Cardiac fibroblast (primary cell): ENCODE measurements around the gene ERO1B.

Experiments
- DNase-seq, 2 donors: peaks; one replicate each; pipeline versions ENCODE4 v3.0.0 to v3.0.0-alpha.2; 2010; ENCODE audit warnings: low read depth in 2 of 2
- H3K4me3 ChIP-seq, 2 donors: replicated peaks in 1 of 2; 1 replicate in 1 of 2; 2 replicates in 1 of 2; pipeline ENCODE4 v1.5.1; 2011; ENCODE audit warnings: low read depth in 2 of 2, low read length in 2 of 2, mild to moderate bottlenecking in 2 of 2, moderate library complexity in 1 of 2
- TF ChIP-seq, protein P1 (sequence below): IDR thresholded peaks from one replicate; pipeline ENCODE4 v1.5.1; 2011; ENCODE audit warnings: low read depth, mild to moderate bottlenecking, low read length, inconsistent platforms

The ERO1B gene

DNA sequence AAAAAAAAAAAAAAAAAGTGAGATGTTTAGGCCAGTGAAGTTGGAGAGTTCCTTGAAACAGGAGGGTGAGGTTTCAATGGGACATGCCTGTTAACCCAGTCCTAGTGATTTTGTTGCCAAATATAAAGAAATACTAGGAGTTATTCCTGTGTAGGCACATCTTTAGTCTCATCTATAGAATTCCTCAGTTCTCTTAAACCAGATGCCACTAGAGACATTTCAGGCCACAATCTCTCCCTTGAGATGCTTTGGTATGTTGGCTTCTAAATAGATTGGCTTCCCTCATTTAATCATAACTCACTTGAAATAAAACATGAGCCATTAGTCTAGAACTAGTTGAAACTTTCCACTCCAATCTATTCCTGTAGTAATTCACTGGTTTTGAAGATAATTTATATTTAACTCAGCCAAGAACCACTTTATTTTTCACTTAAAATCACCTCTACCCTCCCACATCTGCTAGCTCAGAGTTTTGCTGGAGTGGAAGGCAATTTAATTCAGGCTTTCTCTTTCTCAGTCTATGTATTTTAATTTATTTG, 109.6 kb downstream of the ERO1B start:
- TF ChIP-seq, protein P1, sequence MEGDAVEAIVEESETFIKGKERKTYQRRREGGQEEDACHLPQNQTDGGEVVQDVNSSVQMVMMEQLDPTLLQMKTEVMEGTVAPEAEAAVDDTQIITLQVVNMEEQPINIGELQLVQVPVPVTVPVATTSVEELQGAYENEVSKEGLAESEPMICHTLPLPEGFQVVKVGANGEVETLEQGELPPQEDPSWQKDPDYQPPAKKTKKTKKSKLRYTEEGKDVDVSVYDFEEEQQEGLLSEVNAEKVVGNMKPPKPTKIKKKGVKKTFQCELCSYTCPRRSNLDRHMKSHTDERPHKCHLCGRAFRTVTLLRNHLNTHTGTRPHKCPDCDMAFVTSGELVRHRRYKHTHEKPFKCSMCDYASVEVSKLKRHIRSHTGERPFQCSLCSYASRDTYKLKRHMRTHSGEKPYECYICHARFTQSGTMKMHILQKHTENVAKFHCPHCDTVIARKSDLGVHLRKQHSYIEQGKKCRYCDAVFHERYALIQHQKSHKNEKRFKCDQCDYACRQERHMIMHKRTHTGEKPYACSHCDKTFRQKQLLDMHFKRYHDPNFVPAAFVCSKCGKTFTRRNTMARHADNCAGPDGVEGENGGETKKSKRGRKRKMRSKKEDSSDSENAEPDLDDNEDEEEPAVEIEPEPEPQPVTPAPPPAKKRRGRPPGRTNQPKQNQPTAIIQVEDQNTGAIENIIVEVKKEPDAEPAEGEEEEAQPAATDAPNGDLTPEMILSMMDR = no peak
- DNase-seq = peak in 1 of 2 donors; percentile 8
- no peak overlapping the region for H3K4me3 ChIP-seq

DNA sequence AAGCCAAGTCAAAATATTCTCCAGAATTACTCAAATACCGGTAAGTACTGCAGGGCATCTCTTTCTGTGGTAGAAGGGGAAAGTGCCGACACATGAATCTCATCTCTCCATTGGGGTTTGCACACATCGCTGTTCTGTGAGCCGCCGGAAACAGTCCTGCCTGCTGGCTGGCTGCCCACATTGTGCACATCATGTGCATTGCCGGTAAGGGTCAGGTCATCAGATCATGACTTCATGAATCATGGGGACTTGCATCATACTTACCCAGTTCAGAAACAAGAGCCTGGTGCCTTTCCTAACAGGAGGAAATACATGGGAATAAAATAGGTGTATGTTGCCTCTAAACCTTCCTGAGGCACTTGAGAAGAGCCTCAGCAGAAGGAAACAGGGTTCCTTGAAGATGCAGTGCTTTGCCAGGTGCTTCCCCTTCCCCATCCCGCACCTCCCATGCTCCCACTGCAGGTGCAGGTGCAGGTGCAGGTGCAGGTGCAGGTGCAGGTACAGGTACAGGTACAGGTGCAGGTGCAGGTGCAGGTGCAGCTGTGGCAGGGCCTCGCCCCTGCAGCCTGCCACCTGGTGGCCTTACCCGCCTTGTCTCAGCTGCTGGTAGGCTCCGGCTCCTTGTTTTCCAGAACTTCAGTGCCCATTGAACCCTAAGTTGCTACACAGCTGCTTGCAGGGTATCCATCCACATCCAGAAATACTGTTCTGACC, 112.9 kb downstream of the ERO1B start:
- peak; percentile 86 to 92 for DNase-seq
- TF ChIP-seq, protein P1 = no peak
- no peak overlapping the region for H3K4me3 ChIP-seq

DNA sequence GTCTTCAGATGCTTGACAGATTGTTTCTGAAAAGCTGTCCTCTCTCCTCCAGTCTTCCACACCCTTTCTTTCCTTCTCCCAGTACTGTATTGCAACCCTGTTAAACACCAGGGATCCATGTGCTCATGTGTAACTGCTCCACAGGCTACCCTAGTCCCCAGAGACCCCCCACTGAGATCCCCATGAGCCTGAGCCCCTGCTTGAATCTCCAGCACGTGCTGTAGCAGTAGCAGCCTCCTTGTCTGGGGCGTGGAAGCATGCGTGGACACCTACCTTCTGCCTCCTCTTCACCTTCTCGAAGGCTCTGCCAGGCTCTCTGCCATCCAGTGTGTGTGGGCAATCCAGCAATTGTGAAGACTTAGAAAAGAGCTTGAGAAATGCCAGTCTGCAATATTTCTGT, 114.2 kb downstream of the ERO1B start:
- H3K4me3 ChIP-seq = no peak overlapping the region
- DNase-seq = no peak
- TF ChIP-seq, protein P1 = no peak

DNA sequence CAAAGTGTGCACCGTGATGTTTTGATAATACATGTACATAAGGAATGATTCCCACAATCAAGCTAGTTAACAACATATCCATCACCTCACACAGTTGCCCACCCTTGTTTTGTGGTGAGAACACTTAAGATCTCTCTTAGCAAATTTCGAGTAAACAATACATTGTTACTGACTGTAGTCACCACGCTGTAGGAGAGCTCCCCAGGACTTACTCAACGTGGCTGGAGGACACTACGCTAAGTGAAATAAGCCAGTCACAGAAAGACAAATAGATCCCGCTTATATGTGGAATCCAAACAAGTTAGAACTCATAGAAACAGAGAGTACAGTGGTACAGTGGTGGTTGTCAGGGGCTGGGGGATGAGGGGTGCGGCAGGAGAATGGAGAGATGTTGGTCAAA, 114.6 kb downstream of the ERO1B start:
- no peak for DNase-seq
- TF ChIP-seq, protein P1 = no peak
- no peak overlapping the region for H3K4me3 ChIP-seq

DNA sequence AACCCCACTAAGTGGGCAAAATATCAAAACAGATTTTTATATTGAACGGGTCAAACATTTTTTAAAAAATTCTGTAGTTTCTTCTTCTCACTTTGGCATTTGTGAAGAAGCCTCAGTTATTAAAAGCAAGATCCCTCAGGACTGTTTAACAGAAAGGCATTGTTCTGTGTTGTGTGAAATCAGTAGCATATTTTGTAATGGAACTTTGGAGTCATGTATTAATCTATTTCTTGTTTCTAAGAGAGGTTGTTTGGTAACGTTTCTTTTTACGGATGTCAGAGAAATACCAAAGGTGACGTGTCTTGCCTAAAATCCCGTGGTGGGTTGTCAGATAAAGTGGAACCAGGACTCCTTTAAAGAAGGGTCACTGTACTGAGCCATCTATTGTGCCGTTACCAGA, 115.7 kb downstream of the ERO1B start:
- TF ChIP-seq, protein P1 = no peak
- H3K4me3 ChIP-seq = no peak overlapping the region
- DNase-seq = no peak
